GM21360 (cell line): ENCODE data around the gene CASR.

Experiments
- ATAC-seq: cut with Tn5 transposase; IDR thresholded peaks from one replicate; pipeline ENCODE4 v1.9.1; 2021; ENCODE audit warnings: mild to moderate bottlenecking, moderate library complexity; ENCODE audit not compliant: unreplicated experiment

Gene CASR

GRCh38 chr3:122257644-122258364 is 74.3 kb downstream of the CASR start:
- ATAC-seq: no peak

GRCh38 chr3:122258757-122259371 is 75.4 kb downstream of the CASR start:
- peak; percentile 81 for ATAC-seq

- no peak for ATAC-seq
Measured at GRCh38 chr3:122260206-122260605, 76.7 kb downstream of the CASR start.

GRCh38 chr3:122263058-122263457 is 79.6 kb downstream of the CASR start:
- no peak for ATAC-seq

GRCh38 chr3:122263974-122264588 is 80.6 kb downstream of the CASR start:
- no peak for ATAC-seq

- no peak for ATAC-seq
Measured at GRCh38 chr3:122265957-122266356, 82.5 kb downstream of the CASR start.

GRCh38 chr3:122268257-122269024 is 85.0 kb downstream of the CASR start:
- ATAC-seq: no peak

- ATAC-seq: no peak
Measured at GRCh38 chr3:122269045-122269444, 85.6 kb downstream of the CASR start.

GRCh38 chr3:122271246-122271898 is 87.9 kb downstream of the CASR start:
- ATAC-seq: no peak

- no peak for ATAC-seq
Measured at GRCh38 chr3:122272879-122273278, 89.4 kb downstream of the CASR start.

GRCh38 chr3:122273498-122273897 is 90.0 kb downstream of the CASR start:
- ATAC-seq: no peak

- no peak for ATAC-seq
Measured at GRCh38 chr3:122281891-122282290, 98.4 kb downstream of the CASR start.

GRCh38 chr3:122283796-122284445 is 100.5 kb downstream of the CASR start:
- ATAC-seq: no peak

- ATAC-seq: no peak
Measured at GRCh38 chr3:122284486-122284885, 101.0 kb downstream of the CASR start.

GRCh38 chr3:122294359-122294758 is 110.9 kb downstream of the CASR start:
- ATAC-seq: no peak

- ATAC-seq: no peak
Measured at GRCh38 chr3:122295266-122296062, 112.0 kb downstream of the CASR start.

GRCh38 chr3:122298239-122298638 is 114.8 kb downstream of the CASR start:
- ATAC-seq: peak; percentile 56

- no peak for ATAC-seq
Measured at GRCh38 chr3:122299215-122299614, 115.7 kb downstream of the CASR start.

- ATAC-seq: no peak
Measured at GRCh38 chr3:122299872-122300460, 116.5 kb downstream of the CASR start.
